IMR-90 (cell line): ENCODE measurements around the gene KCNH6. TPM values are rescaled to one million over a fixed set of nuclear protein-coding genes. Genes with fewer than 3 reads are reported as not detected.

Source experiments
- ATAC-seq: fragments of 200-7000 bp; cut with Tn5 transposase; 2 replicates; pipeline ENCODE4 v1.9.1; 2020; ENCODE audit warnings: low read depth, mild to moderate bottlenecking, moderate library complexity
- BruUV-seq: library from RNA; stranded (reverse); fragments of 400-500 nt; replicated peaks from 2 replicates; lab custom pipeline; 2021; lab: Mats Ljungman, UMichigan
- CTCF ChIA-PET: fragments of 300-600 bp; formaldehyde crosslinking; extraction: SDS; loops from one replicate; lab custom pipeline; 2021; ENCODE audit warnings: antibody characterized with exemption; lab: Yijun Ruan, JAX
- POLR2A ChIA-PET: fragments of 300-600 bp; sonication (Branson Sonifier 250); formaldehyde crosslinking; loops from one replicate; lab custom pipeline; 2022; ENCODE audit warnings: antibody characterized with exemption; ENCODE audit not compliant: unreplicated experiment; lab: Charles Lee
- DNase-seq: peaks from one replicate; pipeline ENCODE4 v3.0.0; 2013
- H2AFZ ChIP-seq: replicated peaks from 2 replicates; pipeline ENCODE3; 2013; ENCODE audit warnings: low read length, mild to moderate bottlenecking; ENCODE audit not compliant: poor library complexity
- H2AK5ac ChIP-seq: 2 replicates; pipeline ENCODE4 v1.6.1; 2013; ENCODE audit warnings: low read depth, low read length, inconsistent platforms
- H2AK9ac ChIP-seq: replicated peaks from 2 replicates; pipeline ENCODE3; 2013; ENCODE audit warnings: mild to moderate bottlenecking, low read depth, low read length, moderate library complexity; ENCODE audit not compliant: poor library complexity
- H2BK120ac ChIP-seq: 2 replicates; pipeline ENCODE4 v1.6.1; 2013; ENCODE audit warnings: low read depth, low read length, inconsistent platforms
- H2BK15ac ChIP-seq: 3 replicates; pipeline ENCODE4 v1.6.1; 2013; ENCODE audit warnings: low read depth, low read length, inconsistent platforms
- H2BK20ac ChIP-seq: 2 replicates; pipeline ENCODE4 v1.6.1; 2013; ENCODE audit warnings: low read depth, mild to moderate bottlenecking, inconsistent platforms, low read length, moderate library complexity
- H2BK5ac ChIP-seq: 2 replicates; pipeline ENCODE4 v1.6.1; 2013; ENCODE audit warnings: mild to moderate bottlenecking, low read depth, low read length, inconsistent platforms; ENCODE audit not compliant: poor library complexity, severe bottlenecking
- H3K14ac ChIP-seq: replicated peaks from 2 replicates; pipeline ENCODE4 v1.6.1; 2013; ENCODE audit warnings: low read depth, low read length, inconsistent platforms
- H3K18ac ChIP-seq: 2 replicates; pipeline ENCODE4 v1.6.1; 2013; ENCODE audit warnings: low read depth, low read length, control low read depth
- H3K23ac ChIP-seq: 2 replicates; pipeline ENCODE4 v1.6.1; 2013; ENCODE audit warnings: low read depth, low read length, inconsistent platforms
- H3K27ac ChIP-seq: 2 replicates; pipeline ENCODE4 v1.5.1; 2013; ENCODE audit warnings: mild to moderate bottlenecking, control low read depth, low read length; ENCODE audit not compliant: insufficient read depth
- H3K27me3 ChIP-seq: 2 replicates; pipeline ENCODE4 v1.6.1; 2013; ENCODE audit warnings: low read length; ENCODE audit not compliant: control insufficient read depth, insufficient read depth
- H3K36me3 ChIP-seq: 2 replicates; pipeline ENCODE4 v1.6.1; 2013; ENCODE audit warnings: low read length, mixed read lengths; ENCODE audit not compliant: control insufficient read depth, insufficient read depth
- H3K4ac ChIP-seq: 2 replicates; pipeline ENCODE4 v1.6.1; 2013; ENCODE audit warnings: low read depth, low read length, inconsistent platforms
- H3K4me1 ChIP-seq: 2 replicates; pipeline ENCODE4 v1.6.1; 2013; ENCODE audit warnings: low read length, mixed read lengths; ENCODE audit not compliant: control insufficient read depth, insufficient read depth
- H3K4me2 ChIP-seq: 2 replicates; pipeline ENCODE4 v1.6.1; 2013; ENCODE audit warnings: low read depth, mild to moderate bottlenecking, control low read depth, low read length, moderate library complexity
- H3K4me3 ChIP-seq: 2 replicates; pipeline ENCODE4 v1.5.1; 2013; ENCODE audit warnings: low read depth, mild to moderate bottlenecking, control low read depth, low read length, moderate library complexity; ENCODE audit not compliant: insufficient read depth
- H3K56ac ChIP-seq: 2 replicates; pipeline ENCODE4 v1.6.1; 2013; ENCODE audit warnings: low read length, inconsistent platforms; ENCODE audit not compliant: insufficient read depth; ENCODE audit errors: extremely low read depth
- H3K79me1 ChIP-seq, 2 experiments: 2 replicates each; pipeline ENCODE4 v1.6.1; 2013; ENCODE audit warnings: low read length in 2 of 2, inconsistent platforms in 1 of 2, low read depth in 1 of 2
- H3K9ac ChIP-seq: 2 replicates; pipeline ENCODE4 v1.6.1; 2013; ENCODE audit warnings: low read depth, low read length, control low read depth
- H3K9me1 ChIP-seq: 2 replicates; pipeline ENCODE4 v1.6.1; 2013; ENCODE audit warnings: low read length, inconsistent platforms; ENCODE audit not compliant: insufficient read depth
- H3K9me3 ChIP-seq: 2 replicates; pipeline ENCODE4 v1.6.1; 2013; ENCODE audit warnings: low read length; ENCODE audit not compliant: control insufficient read depth, insufficient read depth
- H4K20me1 ChIP-seq: 2 replicates; pipeline ENCODE4 v1.6.1; 2013; ENCODE audit warnings: low read length, inconsistent platforms; ENCODE audit not compliant: insufficient read depth
- H4K5ac ChIP-seq: 2 replicates; pipeline ENCODE4 v1.6.1; 2013; ENCODE audit warnings: mild to moderate bottlenecking, low read depth, low read length, control low read depth
- H4K8ac ChIP-seq, 2 experiments: 2 replicates each; pipeline ENCODE4 v1.6.1; 2013; ENCODE audit warnings: low read depth in 2 of 2, low read length in 2 of 2, control low read depth in 1 of 2, inconsistent platforms in 1 of 2
- H4K91ac ChIP-seq: 2 replicates; pipeline ENCODE4 v1.6.1; 2013; ENCODE audit warnings: low read depth, low read length, inconsistent platforms; ENCODE audit not compliant: insufficient read depth
- BHLHE40 ChIP-seq: fragments of 150-350 bp; IDR thresholded peaks from 2 replicates; pipeline ENCODE4 v1.6.1; 2016; ENCODE audit warnings: mild to moderate bottlenecking, low read depth, low read length
- CEBPB ChIP-seq: IDR thresholded peaks from 2 replicates; pipeline ENCODE4 v1.6.1; 2012; ENCODE audit warnings: low read depth, low read length, improper control_type of control experiment
- CHD1 ChIP-seq: IDR thresholded peaks from 2 replicates; pipeline ENCODE4 v1.6.1; 2012; ENCODE audit warnings: low read depth, low read length, improper control_type of control experiment
- CTCF ChIP-seq: conservative IDR thresholded peaks from 2 replicates; pipeline ENCODE4 v1.5.1; 2012; ENCODE audit warnings: mild to moderate bottlenecking, low read depth, low read length, improper control_type of control experiment
- ELK1 ChIP-seq: fragments of 150-350 bp; IDR thresholded peaks from 2 replicates; pipeline ENCODE4 v1.6.1; 2016; ENCODE audit warnings: low read depth, mild to moderate bottlenecking, low read length, moderate library complexity, borderline replicate concordance
- FOS ChIP-seq: fragments of 150-350 bp; IDR thresholded peaks from 2 replicates; pipeline ENCODE4 v1.6.1; 2016; ENCODE audit warnings: low read depth, low read length
- MAFK ChIP-seq: IDR thresholded peaks from 2 replicates; pipeline ENCODE4 v1.6.1; 2012; ENCODE audit warnings: low read depth, low read length, improper control_type of control experiment
- MAZ ChIP-seq: IDR thresholded peaks from 2 replicates; pipeline ENCODE4 v1.6.1; 2012; ENCODE audit warnings: low read depth, mild to moderate bottlenecking, low read length, improper control_type of control experiment, moderate library complexity, borderline replicate concordance
- MXI1 ChIP-seq: IDR thresholded peaks from 2 replicates; pipeline ENCODE4 v1.6.1; 2012; ENCODE audit warnings: low read depth, mild to moderate bottlenecking, low read length, moderate library complexity, borderline replicate concordance
- NFE2L2 ChIP-seq: fragments of 150-350 bp; IDR thresholded peaks from 2 replicates; pipeline ENCODE4 v1.6.1; 2016; ENCODE audit warnings: low read depth, mild to moderate bottlenecking, low read length
- POLR2A ChIP-seq: IDR thresholded peaks from 2 replicates; pipeline ENCODE4 v1.6.1; 2012; ENCODE audit warnings: mild to moderate bottlenecking, low read depth, low read length
- RAD21 ChIP-seq: IDR thresholded peaks from 2 replicates; pipeline ENCODE4 v1.6.1; 2012; ENCODE audit warnings: low read length, improper control_type of control experiment
- RCOR1 ChIP-seq: IDR thresholded peaks from 2 replicates; pipeline ENCODE4 v1.6.1; 2012; ENCODE audit warnings: mild to moderate bottlenecking, low read length, improper control_type of control experiment; ENCODE audit not compliant: insufficient replicate concordance
- RFX5 ChIP-seq: IDR thresholded peaks from 2 replicates; pipeline ENCODE4 v1.8.0; 2012; ENCODE audit warnings: low read depth, mild to moderate bottlenecking, low read length, moderate library complexity
- SMC3 ChIP-seq: fragments of 150-350 bp; IDR thresholded peaks from 2 replicates; pipeline ENCODE4 v1.6.1; 2016; ENCODE audit warnings: low read depth, mild to moderate bottlenecking, antibody characterized with exemption, low read length, moderate library complexity
- USF2 ChIP-seq: fragments of 150-350 bp; IDR thresholded peaks from 2 replicates; pipeline ENCODE4 v1.6.1; 2017; ENCODE audit warnings: mild to moderate bottlenecking, antibody characterized with exemption, low read length, low read depth
- WGBS, 2 experiments: methylation state at CpG; one replicate each; pipeline versions ENCODE4 v1.1.5 to v1.1.7; 2013; ENCODE audit warnings: missing lambda C conversion rate in 2 of 2; ENCODE audit not compliant: insufficient read length in 1 of 2; ENCODE audit errors: extremely low coverage in 2 of 2; 5-methylcytosine and 5-hydroxymethylcytosine counted together
- dilution Hi-C: fragments of 300-500 bp; cut with HindIII; formaldehyde crosslinking; loops from one replicate; pipeline ENCODE4 v1.14.3; 2018; ENCODE audit warnings: low sequenced_read_pairs; ENCODE audit not compliant: unreplicated experiment
- in situ Hi-C: fragments of 300-500 bp; cut with MboI; formaldehyde crosslinking; loops from 3 replicates; pipeline ENCODE4 v1.14.3; 2019; ENCODE audit warnings: low sequenced_read_pairs, inconsistent platforms, mixed read lengths
- intact Hi-C: fragments of 100-400 bp; cut with micrococcal nuclease; formaldehyde crosslinking; loops from 2 replicates; pipeline ENCODE4 v1.10.0; 2022
- polyA plus RNA-seq, 3 experiments: library from polyadenylated mRNA; depleted of rRNA; stranded (reverse); fragments of >200 nt; gene quantifications; 2 replicates each; pipeline ENCODE4 v1.2.3, GENCODE V29; 2012; ENCODE audit warnings: low replicate concordance in 1 of 3
- total RNA-seq: library from RNA; depleted of rRNA; stranded (reverse); fragments of >200 nt; gene quantifications from 2 replicates; pipeline ENCODE4 v1.2.3, GENCODE V29; 2012

KCNH6 gene
- total and polyA plus RNA-seq, 2 of the 4 experiments (the other 2 are of a cell fraction) = 0.17 to 0.18 TPM

- H3K9me1 ChIP-seq = no peaks in the 10 kb centered on the region
- H4K91ac ChIP-seq = no peak overlapping the region
- dilution Hi-C loops = no loop called here
- no peak for DNase-seq
- H3K27me3 ChIP-seq = peaks cover 45% of the 10 kb centered on the region
- H3K36me3 ChIP-seq = no peaks in the 10 kb centered on the region
- H2BK120ac ChIP-seq = no peak overlapping the region
- no peak overlapping the region for H3K4ac ChIP-seq
- H3K79me1 ChIP-seq = no peaks in the 10 kb centered on the region
- H2AK5ac ChIP-seq = no peak overlapping the region
- no peak overlapping the region for H3K4me2 ChIP-seq
- H3K4me3 ChIP-seq = no peak overlapping the region
- H3K9me3 ChIP-seq = no peaks in the 10 kb centered on the region
- POLR2A ChIA-PET = no interaction called here
- H2AK9ac ChIP-seq = no peak overlapping the region
- CTCF ChIA-PET = interaction anchor here (0.6 kb wide), 1 partner anchor 109 kb away, joined by 3 read pairs; no protein-coding TSS in a partner anchor
- no peak overlapping the region for H2AFZ ChIP-seq
- H3K56ac ChIP-seq = no peak overlapping the region
- no peak overlapping the region for H3K14ac ChIP-seq
- no peak for TF ChIP-seq CTCF
- no peak for TF ChIP-seq FOS
- no peak for TF ChIP-seq POLR2A
- no peak for TF ChIP-seq CEBPB
- no peak for TF ChIP-seq MAZ
- TF ChIP-seq MAFK = no peak
- no peak for TF ChIP-seq BHLHE40
- no peak for TF ChIP-seq CHD1
- no peak for TF ChIP-seq MXI1
- no peak for TF ChIP-seq RCOR1
- no peak for TF ChIP-seq USF2
- TF ChIP-seq ELK1 = no peak
- no peak for TF ChIP-seq SMC3
- TF ChIP-seq RFX5 = no peak
- TF ChIP-seq RAD21 = no peak
- no peak for TF ChIP-seq NFE2L2
- no peak overlapping the region for H3K18ac ChIP-seq
- H2BK5ac ChIP-seq = no peak overlapping the region
- no peak overlapping the region for H2BK15ac ChIP-seq
- no peak overlapping the region for H4K8ac ChIP-seq
- no peak overlapping the region for H3K27ac ChIP-seq
- H3K4me1 ChIP-seq = 0 out of 2 replicates have a peak, but pooled peaks cover 1% of the 10 kb centered on the region
- H3K23ac ChIP-seq = no peak overlapping the region
- H4K20me1 ChIP-seq = peaks cover 5% of the 10 kb centered on the region; the same call in 1 of the 2 replicates
- no peak overlapping the region for H3K9ac ChIP-seq
- H4K5ac ChIP-seq = no peak overlapping the region
- no CpG with 5 or more reads among the region's 5 CpGs for WGBS, 2 experiments
- intact Hi-C loops = no loop called here
- ATAC-seq = no peak
- no TSS peak for BruUV-seq
- in situ Hi-C loops = no loop called here
- no peak overlapping the region for H2BK20ac ChIP-seq
Measured at GRCh38 chr17:63526861-63527260, 3.7 kb downstream of the KCNH6 start.
